ENCODE data around the gene PDZD2. TPM values are rescaled to one million over a fixed set of nuclear protein-coding genes. Genes with fewer than 3 reads are reported as not detected.

Gene PDZD2
- total RNA-seq, 3 donors from 2014 or later (not counting 1 experiment from before 2014, with no cell fraction given): 0.50 to 1.3 (median 0.66) TPM

DNA sequence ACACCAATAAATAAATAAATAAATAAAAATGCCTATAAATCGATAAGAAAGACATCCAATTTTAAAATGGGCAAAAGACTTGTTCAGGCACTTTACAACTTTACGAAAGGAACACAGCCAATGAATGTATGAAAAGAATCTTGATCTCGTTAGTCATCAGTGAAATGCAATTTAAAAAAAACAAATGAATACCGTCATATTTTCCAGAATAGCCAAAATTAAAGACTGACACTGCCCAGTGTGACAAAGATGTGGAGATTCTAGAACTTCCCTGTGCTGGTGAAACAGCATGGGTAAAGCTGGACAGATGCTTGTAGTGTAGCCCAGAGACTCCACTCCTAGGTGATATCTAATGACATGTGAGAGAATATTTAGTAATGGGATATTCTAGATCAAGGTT is 408.1 kb downstream of the PDZD2 start:
- Mint-ChIP-seq H3K27ac (no peak overlapping the region), H3K4me3 (no peak overlapping the region), H3K9me3 (no peaks in the 10 kb centered on the region), H3K4me1 (no peaks in the 10 kb centered on the region), H3K27me3 (ENCODE audit: low read depth in 2 of 2) (no peaks in the 10 kb centered on the region), H3K36me3 (no peaks in the 10 kb centered on the region)
- no peak for DNase-seq
- Histone ChIP-seq H3K36me3 (ENCODE audit: control insufficient read depth, insufficient read depth, low read length) (no peaks in the 10 kb centered on the region), H3K4me1 (ENCODE audit: control insufficient read depth, insufficient read depth, low read length) (no peaks in the 10 kb centered on the region), H3K9me3 (ENCODE audit: control insufficient read depth, insufficient read depth, low read length) (no peaks in the 10 kb centered on the region), H3K27me3 (ENCODE audit: control insufficient read depth, insufficient read depth, low read length) (no peaks in the 10 kb centered on the region), H3K4me3 (ENCODE audit: low read length) (no peak overlapping the region), H3K27ac (ENCODE audit: low read length) (no peak overlapping the region)
- intact Hi-C loops (cut with micrococcal nuclease): no loop called here
- ATAC-seq: no peak
- TF ChIP-seq, protein P1, sequence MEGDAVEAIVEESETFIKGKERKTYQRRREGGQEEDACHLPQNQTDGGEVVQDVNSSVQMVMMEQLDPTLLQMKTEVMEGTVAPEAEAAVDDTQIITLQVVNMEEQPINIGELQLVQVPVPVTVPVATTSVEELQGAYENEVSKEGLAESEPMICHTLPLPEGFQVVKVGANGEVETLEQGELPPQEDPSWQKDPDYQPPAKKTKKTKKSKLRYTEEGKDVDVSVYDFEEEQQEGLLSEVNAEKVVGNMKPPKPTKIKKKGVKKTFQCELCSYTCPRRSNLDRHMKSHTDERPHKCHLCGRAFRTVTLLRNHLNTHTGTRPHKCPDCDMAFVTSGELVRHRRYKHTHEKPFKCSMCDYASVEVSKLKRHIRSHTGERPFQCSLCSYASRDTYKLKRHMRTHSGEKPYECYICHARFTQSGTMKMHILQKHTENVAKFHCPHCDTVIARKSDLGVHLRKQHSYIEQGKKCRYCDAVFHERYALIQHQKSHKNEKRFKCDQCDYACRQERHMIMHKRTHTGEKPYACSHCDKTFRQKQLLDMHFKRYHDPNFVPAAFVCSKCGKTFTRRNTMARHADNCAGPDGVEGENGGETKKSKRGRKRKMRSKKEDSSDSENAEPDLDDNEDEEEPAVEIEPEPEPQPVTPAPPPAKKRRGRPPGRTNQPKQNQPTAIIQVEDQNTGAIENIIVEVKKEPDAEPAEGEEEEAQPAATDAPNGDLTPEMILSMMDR (IDR thresholded peaks at IDR 0.05): no peak
- 100% methylated on average over 4 of the region's 4 CpGs for WGBS (ENCODE audit: insufficient coverage)

DNA sequence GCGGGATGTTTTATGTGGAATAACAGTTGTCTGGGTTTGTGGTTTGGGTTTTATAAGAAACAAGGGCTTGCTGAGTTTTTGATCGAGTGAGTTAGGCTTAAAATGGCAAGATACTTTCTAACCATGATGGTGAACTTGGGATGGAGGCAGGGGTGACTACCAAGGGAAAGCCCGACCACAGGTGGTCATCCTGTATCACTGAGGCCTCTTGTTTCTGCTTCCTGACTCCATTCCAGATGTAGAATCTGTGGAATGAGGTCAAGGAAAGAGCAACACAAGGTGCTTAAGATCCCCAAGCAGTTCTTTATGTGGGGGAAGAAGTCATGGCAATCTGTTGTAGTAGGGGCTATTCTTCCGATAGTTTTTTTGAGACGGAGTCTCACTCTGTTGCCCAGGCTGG is 412.9 kb downstream of the PDZD2 start:
- 85% methylated on average over 5 of the region's 5 CpGs for WGBS (ENCODE audit: insufficient coverage)
- Mint-ChIP-seq H3K4me3 (no peak overlapping the region), H3K9me3 (no peaks in the 10 kb centered on the region), H3K36me3 (no peaks in the 10 kb centered on the region), H3K4me1 (no peaks in the 10 kb centered on the region), H3K27me3 (ENCODE audit: low read depth in 2 of 2) (no peaks in the 10 kb centered on the region), H3K27ac (no peak overlapping the region)
- no peaks in the 10 kb centered on the region for H3K27me3 ChIP-seq (ENCODE audit: control insufficient read depth, insufficient read depth, low read length)
- intact Hi-C loops (cut with micrococcal nuclease): no loop called here
- TF ChIP-seq, protein P1 (IDR thresholded peaks at IDR 0.05): no peak
- H3K4me1 ChIP-seq (ENCODE audit: control insufficient read depth, insufficient read depth, low read length): no peaks in the 10 kb centered on the region
- no peak overlapping the region for H3K4me3 ChIP-seq (ENCODE audit: low read length)
- no peak overlapping the region for H3K27ac ChIP-seq (ENCODE audit: low read length)
- H3K9me3 ChIP-seq (ENCODE audit: control insufficient read depth, insufficient read depth, low read length): no peaks in the 10 kb centered on the region
- H3K36me3 ChIP-seq (ENCODE audit: control insufficient read depth, insufficient read depth, low read length): no peaks in the 10 kb centered on the region
- DNase-seq (no peak), ATAC-seq (no peak)

DNA sequence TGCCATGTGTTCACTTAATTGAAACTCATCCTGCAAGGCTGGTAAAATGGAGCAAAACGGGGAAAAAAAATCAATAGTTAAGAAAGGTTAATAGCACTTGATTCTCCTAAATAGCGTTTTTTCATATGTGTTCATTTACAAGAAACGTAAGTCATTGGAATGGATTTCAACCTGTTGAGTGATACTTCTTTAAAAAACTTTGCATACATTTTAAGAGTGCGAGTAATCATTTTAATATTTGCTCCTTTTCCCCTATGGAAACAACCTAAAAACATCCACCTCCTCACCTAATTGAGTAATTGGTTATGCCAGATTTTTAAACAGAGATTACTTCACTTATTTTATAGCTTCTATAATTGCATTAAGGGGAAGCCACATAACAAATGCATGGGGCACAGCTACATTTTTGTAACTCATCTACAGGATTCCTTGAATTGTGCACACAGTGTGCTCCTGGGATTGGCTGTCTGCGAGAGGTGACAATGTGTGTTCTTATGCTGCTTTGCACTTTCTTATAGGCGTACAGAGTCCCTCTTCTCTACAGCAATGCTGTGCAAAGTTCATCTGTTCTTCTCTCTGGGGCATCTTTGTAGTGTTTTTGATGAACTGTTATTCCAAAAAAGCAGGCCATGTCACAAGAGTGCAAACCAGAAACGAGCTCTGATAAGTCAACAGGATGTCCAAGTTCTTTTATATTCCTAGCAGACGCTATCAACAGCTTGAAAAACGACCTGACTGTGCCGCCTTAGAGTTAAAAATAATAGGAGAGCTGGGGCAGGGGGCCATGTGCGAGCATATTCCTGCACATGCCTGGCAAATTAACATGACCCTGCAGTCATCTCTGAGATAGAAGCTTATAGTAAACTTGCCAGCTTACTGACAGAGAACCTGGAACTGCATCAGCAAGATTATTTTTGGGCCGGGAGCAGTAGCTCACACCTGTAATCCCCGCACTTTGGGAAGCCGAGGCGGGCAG is 417.2 kb downstream of the PDZD2 start:
- no peak for ATAC-seq
- Histone ChIP-seq H3K27ac (ENCODE audit: low read length) (no peak overlapping the region), H3K36me3 (ENCODE audit: control insufficient read depth, insufficient read depth, low read length) (no peaks in the 10 kb centered on the region), H3K27me3 (ENCODE audit: control insufficient read depth, insufficient read depth, low read length) (no peaks in the 10 kb centered on the region), H3K4me3 (ENCODE audit: low read length) (no peak overlapping the region), H3K4me1 (ENCODE audit: control insufficient read depth, insufficient read depth, low read length) (no peaks in the 10 kb centered on the region), H3K9me3 (ENCODE audit: control insufficient read depth, insufficient read depth, low read length) (no peaks in the 10 kb centered on the region)
- H3K4me3 Mint-ChIP-seq: no peak overlapping the region
- no peaks in the 10 kb centered on the region for H3K36me3 Mint-ChIP-seq
- TF ChIP-seq, protein P1 (IDR thresholded peaks at IDR 0.05): no peak
- H3K9me3 Mint-ChIP-seq: no peaks in the 10 kb centered on the region
- H3K27ac Mint-ChIP-seq: no peak overlapping the region
- no peaks in the 10 kb centered on the region for H3K4me1 Mint-ChIP-seq
- intact Hi-C loops (cut with micrococcal nuclease): no loop called here
- WGBS (ENCODE audit: insufficient coverage): 89% methylated on average over 14 of the region's 15 CpGs
- DNase-seq: no peak
- no peaks in the 10 kb centered on the region for H3K27me3 Mint-ChIP-seq (ENCODE audit: low read depth in 2 of 2)

Measured in natural killer cell (primary cell).